Large intestine (tissue), 3 donors: ENCODE measurements around the gene FAM83B. TPM values are rescaled to one million over a fixed set of nuclear protein-coding genes. Genes with fewer than 3 reads are reported as not detected.
A peak's percentile ranks its signal among the peaks of the same experiment; 100 is the strongest.

ENCODE experiments used
- DNase-seq, 2 donors: peaks; one replicate each; pipeline versions ENCODE4 v3.0.0 to v3.0.0-alpha.2; 2013
- H3K27ac ChIP-seq: one replicate; pipeline ENCODE4 v1.5.1; 2013; ENCODE audit warnings: low read length
- H3K27me3 ChIP-seq: 2 replicates; pipeline ENCODE4 v1.6.1; 2013; ENCODE audit warnings: low read length; ENCODE audit not compliant: control insufficient read depth, insufficient read depth
- H3K36me3 ChIP-seq: 2 replicates; pipeline ENCODE4 v1.6.1; 2013; ENCODE audit warnings: low read length; ENCODE audit not compliant: control insufficient read depth, insufficient read depth
- H3K4me1 ChIP-seq: one replicate; pipeline ENCODE4 v1.6.1; 2013; ENCODE audit warnings: low read length; ENCODE audit not compliant: control insufficient read depth, insufficient read depth
- H3K4me3 ChIP-seq: one replicate; pipeline ENCODE4 v1.5.1; 2013; ENCODE audit warnings: low read length
- H3K9me3 ChIP-seq: one replicate; pipeline ENCODE4 v1.6.1; 2013; ENCODE audit warnings: mild to moderate bottlenecking, low read depth, low read length, moderate library complexity; ENCODE audit not compliant: control insufficient read depth
- WGBS: methylation state at CpG from one replicate; pipeline ENCODE4 v1.1.5; 2013; ENCODE audit warnings: low lambda C conversion rate; ENCODE audit not compliant: insufficient coverage; 5-methylcytosine and 5-hydroxymethylcytosine counted together
- polyA plus RNA-seq: library from polyadenylated mRNA; unstranded; fragments of 120-200 nt; gene quantifications from one replicate; pipeline ENCODE4 v1.2.1, GENCODE V29; 2013

FAM83B gene
- polyA plus RNA-seq, 1 donor: 13.0 TPM

DNA sequence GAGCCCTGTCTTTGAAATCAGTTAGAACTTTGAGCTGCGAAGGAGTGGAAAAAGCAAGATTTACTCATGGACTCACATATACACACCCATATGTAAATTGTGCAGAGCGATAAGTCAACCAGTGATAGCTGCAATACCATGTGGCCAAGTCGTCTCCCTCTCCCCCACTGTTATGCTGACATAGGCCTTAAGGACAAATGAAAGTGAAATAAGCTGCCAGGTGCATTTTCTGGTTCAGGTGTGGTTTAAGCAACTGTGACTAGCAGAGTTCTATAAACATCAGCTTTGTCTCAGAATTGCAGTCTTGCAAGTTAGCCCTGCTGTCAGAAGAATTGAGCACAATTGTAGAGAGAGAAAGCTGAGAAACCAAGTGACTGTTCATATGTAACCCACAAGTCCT, 9.6 kb downstream of the FAM83B start:
- H3K4me3 ChIP-seq: no peak overlapping the region
- peak overlapping the region; percentile 77 for H3K27ac ChIP-seq
- H3K9me3 ChIP-seq: no peaks in the 10 kb centered on the region
- DNase-seq: peak; percentile 95 to 98
- H3K4me1 ChIP-seq: peaks cover 11% of the 10 kb centered on the region
- no peaks in the 10 kb centered on the region for H3K36me3 ChIP-seq
- no peaks in the 10 kb centered on the region for H3K27me3 ChIP-seq
- no CpG with 5 or more reads among the region's 3 CpGs for WGBS

- H3K4me1 ChIP-seq: peaks cover 27% of the 10 kb centered on the region
- H3K36me3 ChIP-seq: no peaks in the 10 kb centered on the region
- no peaks in the 10 kb centered on the region for H3K9me3 ChIP-seq
- no peaks in the 10 kb centered on the region for H3K27me3 ChIP-seq
- no peak for DNase-seq
- H3K27ac ChIP-seq: no peak overlapping the region
- no peak overlapping the region for H3K4me3 ChIP-seq
Observed at GRCh38 chr6:54860132-54860531, 13.6 kb downstream of the FAM83B start.

GRCh38 chr6:54860739-54861138, 14.2 kb downstream of the FAM83B start:
- Histone ChIP-seq H3K4me1 (peaks cover 26% of the 10 kb centered on the region), H3K9me3 (no peaks in the 10 kb centered on the region), H3K36me3 (no peaks in the 10 kb centered on the region), H3K27ac (peak overlapping the region; percentile 81), H3K4me3 (no peak overlapping the region), H3K27me3 (no peaks in the 10 kb centered on the region)
- DNase-seq: no peak
- WGBS: 100% methylated on average over 2 of the region's 5 CpGs

GRCh38 chr6:54861905-54862616, 15.5 kb downstream of the FAM83B start:
- no CpG with 5 or more reads among the region's 10 CpGs for WGBS
- no peaks in the 10 kb centered on the region for H3K9me3 ChIP-seq
- no peaks in the 10 kb centered on the region for H3K27me3 ChIP-seq
- H3K27ac ChIP-seq: peak overlapping the region; percentile 81
- H3K4me3 ChIP-seq: peak overlapping the region; percentile 12
- peaks cover 20% of the 10 kb centered on the region for H3K4me1 ChIP-seq
- DNase-seq: peak; percentile 50 to 83
- H3K36me3 ChIP-seq: no peaks in the 10 kb centered on the region

DNA sequence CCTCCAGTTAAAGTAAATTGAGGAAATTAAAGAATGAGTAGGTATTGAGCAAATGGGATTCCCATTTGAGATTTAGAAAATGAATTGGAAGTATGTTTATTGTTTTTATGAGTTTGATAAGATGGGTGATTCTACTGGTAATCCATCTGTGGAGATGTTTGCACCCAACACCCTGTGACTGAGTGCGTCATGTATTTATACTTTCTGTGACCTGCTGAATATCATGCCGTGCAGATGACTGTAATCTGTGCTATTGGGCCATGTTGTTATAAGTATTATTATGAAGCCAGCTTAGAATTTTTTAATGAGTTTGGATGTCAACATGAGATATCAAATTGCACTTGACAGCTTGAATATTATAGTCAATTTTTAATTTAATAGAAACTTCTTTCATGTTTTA, 17.7 kb downstream of the FAM83B start:
- H3K27ac ChIP-seq: no peak overlapping the region
- H3K9me3 ChIP-seq: no peaks in the 10 kb centered on the region
- no CpG with 5 or more reads among the region's 2 CpGs for WGBS
- DNase-seq: no peak
- no peaks in the 10 kb centered on the region for H3K36me3 ChIP-seq
- H3K4me3 ChIP-seq: no peak overlapping the region
- H3K27me3 ChIP-seq: no peaks in the 10 kb centered on the region
- H3K4me1 ChIP-seq: peaks cover 19% of the 10 kb centered on the region

DNA sequence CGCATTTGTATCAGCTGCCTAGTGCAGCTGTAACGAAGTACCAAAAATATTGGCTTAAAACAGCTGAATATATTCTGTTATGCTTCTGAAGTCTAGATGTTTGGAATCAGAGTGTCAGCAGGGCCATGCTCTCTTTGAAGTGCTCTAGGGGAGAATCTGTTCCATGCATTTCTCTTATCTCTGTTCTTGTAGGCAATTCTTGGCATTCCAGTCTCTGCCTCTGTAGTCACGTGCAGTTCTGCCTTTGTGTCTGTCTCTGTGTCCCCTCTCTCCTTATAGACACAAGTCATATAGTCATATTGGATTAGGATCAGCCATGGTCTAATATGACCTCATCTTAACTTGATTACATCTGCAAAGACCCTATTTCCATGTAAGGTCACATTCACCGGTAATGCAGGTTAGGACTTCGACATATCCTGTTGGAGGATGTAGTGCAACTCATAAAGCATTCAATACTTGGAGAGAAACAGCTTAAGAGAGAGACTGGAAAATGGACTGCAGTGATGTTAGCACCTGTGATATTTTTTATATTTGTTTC, 18.6 kb downstream of the FAM83B start:
- Histone ChIP-seq H3K4me1 (peaks cover 19% of the 10 kb centered on the region), H3K9me3 (no peaks in the 10 kb centered on the region), H3K27ac (peak overlapping the region; percentile 2), H3K36me3 (peaks cover under 1% of the 10 kb centered on the region), H3K27me3 (no peaks in the 10 kb centered on the region), H3K4me3 (no peak overlapping the region)
- DNase-seq: peak in 1 of 2 donors; percentile 39
- 100% methylated on average over 1 of the region's 5 CpGs for WGBS

DNA sequence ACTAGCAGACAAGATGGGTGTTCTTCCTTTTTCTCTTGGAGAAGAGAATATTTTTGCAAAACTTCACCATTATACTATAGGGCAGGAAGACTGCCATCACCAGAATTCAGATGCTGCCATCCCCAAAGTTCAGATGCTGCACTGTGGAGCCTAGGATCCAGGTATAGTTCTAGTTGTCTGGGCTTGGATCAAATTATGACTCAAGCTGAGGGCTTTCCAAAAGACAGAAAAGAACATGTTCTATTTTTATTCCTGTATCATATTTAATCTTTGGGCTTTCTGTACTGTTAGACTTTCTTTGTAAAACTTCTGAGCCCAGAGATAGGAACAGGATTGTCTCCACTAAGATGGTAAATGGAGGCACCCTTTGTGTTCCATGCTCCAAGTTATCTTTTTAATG, 22.0 kb downstream of the FAM83B start:
- Histone ChIP-seq H3K4me3 (no peak overlapping the region), H3K9me3 (no peaks in the 10 kb centered on the region), H3K27me3 (no peaks in the 10 kb centered on the region), H3K4me1 (peaks cover 4% of the 10 kb centered on the region), H3K36me3 (peaks cover 4% of the 10 kb centered on the region), H3K27ac (no peak overlapping the region)
- DNase-seq: no peak

- Histone ChIP-seq H3K27me3 (no peaks in the 10 kb centered on the region), H3K27ac (no peak overlapping the region), H3K4me1 (peaks cover 13% of the 10 kb centered on the region), H3K4me3 (no peak overlapping the region), H3K9me3 (no peaks in the 10 kb centered on the region), H3K36me3 (peaks cover 4% of the 10 kb centered on the region)
- DNase-seq: no peak
- no CpG with 5 or more reads among the region's 1 CpG for WGBS
Observed at GRCh38 chr6:54873599-54873998, 27.0 kb downstream of the FAM83B start.

DNA sequence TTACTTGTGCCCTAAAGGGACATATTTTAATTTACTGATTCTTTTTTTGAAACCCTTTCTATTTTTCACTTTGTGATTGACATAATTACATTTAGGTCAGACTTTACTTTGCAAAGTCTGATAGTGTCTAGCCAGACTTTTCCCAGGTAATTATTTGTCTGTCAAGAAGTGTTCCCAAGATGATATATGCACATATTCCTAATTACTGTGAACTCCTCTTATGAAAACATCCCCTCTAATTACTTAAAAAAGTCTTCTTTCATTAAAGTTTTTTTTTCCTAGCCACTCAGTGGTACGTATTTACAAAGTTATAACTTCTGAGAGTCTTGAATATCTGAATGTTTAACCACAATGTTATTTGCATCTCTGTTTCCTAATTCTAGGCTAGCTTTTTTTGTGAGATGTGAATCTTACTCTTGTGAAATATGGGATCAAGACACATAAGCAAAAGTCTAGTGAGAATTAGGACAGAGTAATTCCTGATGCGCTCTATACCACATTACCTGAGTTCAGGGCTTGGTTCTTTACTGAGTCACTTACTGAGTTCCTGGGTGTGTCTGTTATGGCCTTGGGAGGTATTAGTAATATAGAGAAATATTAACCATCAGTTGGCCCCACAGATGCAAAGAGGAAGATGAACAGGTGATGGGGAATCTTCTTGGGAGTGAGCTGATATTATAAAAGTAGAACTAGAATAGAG, 27.9 kb downstream of the FAM83B start:
- Histone ChIP-seq H3K4me1 (peaks cover 13% of the 10 kb centered on the region), H3K4me3 (no peak overlapping the region), H3K27me3 (no peaks in the 10 kb centered on the region), H3K27ac (peak overlapping the region; percentile 69), H3K36me3 (peaks cover 4% of the 10 kb centered on the region), H3K9me3 (no peaks in the 10 kb centered on the region)
- DNase-seq: peak in 1 of 2 donors; percentile 58
- 100% methylated on average over 1 of the region's 2 CpGs for WGBS

DNA sequence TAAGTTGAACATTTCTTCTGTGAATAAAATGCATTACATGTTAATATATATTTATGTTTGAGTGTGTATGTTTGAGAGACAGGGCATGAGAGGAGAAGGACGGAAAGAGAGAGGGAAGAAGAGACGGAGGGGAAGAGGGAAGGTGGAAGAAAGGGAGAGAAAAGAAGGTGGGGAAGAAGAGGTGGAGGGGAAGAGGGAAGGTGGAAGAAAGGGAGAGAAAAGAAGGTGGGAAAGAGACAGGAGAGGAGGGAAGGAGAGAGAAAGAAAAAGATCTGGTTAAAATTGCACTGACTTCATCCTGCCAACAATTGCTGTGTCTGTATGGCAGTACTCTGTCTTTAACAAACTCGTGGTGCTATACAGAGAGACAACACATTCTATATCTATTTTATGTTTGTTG, 29.0 kb downstream of the FAM83B start:
- H3K9me3 ChIP-seq: no peaks in the 10 kb centered on the region

More for the DNA sequence above, 29.0 kb downstream of the FAM83B start:
- Histone ChIP-seq H3K4me3 (no peak overlapping the region), H3K36me3 (no peaks in the 10 kb centered on the region), H3K27me3 (no peaks in the 10 kb centered on the region), H3K27ac (no peak overlapping the region), H3K4me1 (peaks cover 13% of the 10 kb centered on the region)
- WGBS: 83% methylated on average over 3 of the region's 3 CpGs
- no peak for DNase-seq
